HepG2 (cell line): ENCODE results near the gene MRPL20. TPM values are rescaled to one million over a fixed set of nuclear protein-coding genes. Genes with fewer than 3 reads are reported as not detected.

ENCODE experiments used
- CBX5 ChIP-seq: sonication (generic); formaldehyde crosslinking; IDR thresholded peaks from 2 replicates; pipeline ENCODE4 v1.4.0; 2020; ENCODE audit warnings: missing genetic modification reagents, borderline replicate concordance
- KMT2A ChIP-seq: sonication (generic); formaldehyde crosslinking; IDR thresholded peaks from 2 replicates; pipeline ENCODE4 v1.4.0; 2020; ENCODE audit warnings: missing genetic modification reagents
- RAD51 ChIP-seq: fragments of 450-650 bp; IDR thresholded peaks from 2 replicates; pipeline ENCODE4 v1.6.1; 2016; ENCODE audit warnings: borderline replicate concordance
- RBFOX2 ChIP-seq: fragments of 200-400 bp; formaldehyde crosslinking; IDR thresholded peaks from 2 replicates; pipeline ENCODE4 v1.6.1; 2017; ENCODE audit warnings: low read depth, mild to moderate bottlenecking, low read length
- ZNF672 ChIP-seq: sonication (generic); formaldehyde crosslinking; IDR thresholded peaks from 2 replicates; pipeline ENCODE4 v1.8.1; 2022; ENCODE audit warnings: missing genetic modification reagents
- polyA plus RNA-seq, 8 experiments: library from polyadenylated mRNA; depleted of rRNA in 3 of 8; stranded (reverse) in 7 of 8; unstranded in 1 of 8; fragments of >200 nt; fragmentation: Illumina TruSeq in 4 of 8; extraction: Trizol in 4 of 8; gene quantifications; 2 replicates each; pipeline versions ENCODE4 v1.2.1 to v1.2.3, GENCODE V29; 2011 to 2016; ENCODE audit warnings: low read depth in 4 of 8, missing spikeins in 1 of 8, mixed read lengths in 1 of 8; ENCODE audit not compliant: insufficient read depth in 1 of 8
- total RNA-seq, 5 experiments: library from RNA; depleted of rRNA; stranded (reverse); fragments of >200 nt; fragmentation: Illumina TruSeq; extraction: Trizol; gene quantifications; 2 replicates each; pipeline ENCODE4 v1.2.3, GENCODE V29; 2016; ENCODE audit warnings: low read depth in 1 of 5
- TF ChIP-seq, protein P1 (sequence below): sonication (generic); formaldehyde crosslinking; IDR thresholded peaks from 2 replicates; pipeline ENCODE4 v1.9.0; 2021; ENCODE audit warnings: missing genetic modification reagents, borderline replicate concordance
- TF ChIP-seq, protein P2 (sequence below): sonication (generic); formaldehyde crosslinking; IDR thresholded peaks from 2 replicates; pipeline ENCODE4 v1.4.0; 2020; ENCODE audit warnings: mild to moderate bottlenecking, missing genetic modification reagents
- TF ChIP-seq, protein P3 (sequence below): sonication (generic); formaldehyde crosslinking; conservative IDR thresholded peaks from 2 replicates; pipeline ENCODE4 v1.4.0; 2020; ENCODE audit warnings: missing genetic modification reagents
- TF ChIP-seq, protein P4 (sequence below): sonication (generic); formaldehyde crosslinking; conservative IDR thresholded peaks from 2 replicates; pipeline ENCODE4 v1.4.0; 2020; ENCODE audit warnings: missing genetic modification reagents
- TF ChIP-seq, protein P5 (sequence below): IDR thresholded peaks from 2 replicates; pipeline ENCODE4 v1.6.1; 2016; ENCODE audit warnings: low read depth, control low read depth
- TF ChIP-seq, protein P6 (sequence below), 2 experiments: sonication (generic) in 1 of 2; formaldehyde crosslinking in 1 of 2; IDR thresholded peaks; 2 replicates each; pipeline versions ENCODE4 v1.5.1 to v1.6.1; 2011 to 2020; ENCODE audit warnings: borderline replicate concordance in 1 of 2, low read depth in 1 of 2, low read length in 1 of 2, mild to moderate bottlenecking in 1 of 2, missing genetic modification reagents in 1 of 2, moderate library complexity in 1 of 2

The MRPL20 gene
- total and polyA plus RNA-seq, 2 of the 13 experiments (the other 11 are each of a cell fraction or from before 2014, with no cell fraction given) = 59.2 to 127 TPM

DNA sequence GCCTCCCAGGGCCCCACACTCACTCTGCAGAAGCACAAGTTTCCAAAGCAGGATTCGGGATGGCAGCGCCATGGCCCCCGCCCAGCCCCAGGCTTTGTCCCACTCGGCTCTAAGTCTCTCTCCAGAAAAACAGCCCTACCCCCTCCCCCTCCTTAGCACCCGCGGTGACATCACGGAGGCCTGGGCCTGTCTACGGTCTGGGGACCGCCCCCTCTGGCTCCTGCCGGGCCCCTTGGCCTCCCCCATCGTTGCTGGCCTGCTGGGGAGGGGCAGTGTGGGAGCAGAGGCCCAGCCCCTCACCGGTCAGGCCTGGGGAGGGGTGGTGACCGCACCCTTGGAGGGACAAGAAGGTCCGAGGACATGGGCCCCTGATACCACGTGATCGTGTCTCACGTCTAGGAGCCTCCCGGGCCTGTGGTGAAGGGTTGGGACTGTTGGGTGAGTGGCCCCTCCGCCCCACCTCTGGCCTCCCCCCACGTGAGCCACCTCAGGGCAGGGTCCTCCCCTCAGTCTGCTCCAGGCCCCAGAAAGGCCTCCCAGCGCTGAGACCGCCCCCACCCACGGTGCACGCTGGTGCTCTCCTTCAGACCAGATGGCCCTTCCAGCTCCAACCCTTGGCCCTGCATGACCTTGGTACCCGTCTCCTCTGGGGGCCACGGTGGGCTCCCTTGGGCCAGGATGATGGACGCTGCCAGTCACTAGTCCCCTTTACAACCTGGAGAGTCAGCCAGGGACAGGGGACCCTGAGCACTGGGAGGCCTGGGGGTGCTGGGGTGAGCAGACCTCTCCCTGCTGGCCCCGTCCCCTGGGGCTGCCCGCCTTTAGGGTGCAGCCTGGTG, 48.4 kb downstream of the MRPL20 start, which contains the start of gene MXRA8 (continued):
- TF ChIP-seq, protein P1, sequence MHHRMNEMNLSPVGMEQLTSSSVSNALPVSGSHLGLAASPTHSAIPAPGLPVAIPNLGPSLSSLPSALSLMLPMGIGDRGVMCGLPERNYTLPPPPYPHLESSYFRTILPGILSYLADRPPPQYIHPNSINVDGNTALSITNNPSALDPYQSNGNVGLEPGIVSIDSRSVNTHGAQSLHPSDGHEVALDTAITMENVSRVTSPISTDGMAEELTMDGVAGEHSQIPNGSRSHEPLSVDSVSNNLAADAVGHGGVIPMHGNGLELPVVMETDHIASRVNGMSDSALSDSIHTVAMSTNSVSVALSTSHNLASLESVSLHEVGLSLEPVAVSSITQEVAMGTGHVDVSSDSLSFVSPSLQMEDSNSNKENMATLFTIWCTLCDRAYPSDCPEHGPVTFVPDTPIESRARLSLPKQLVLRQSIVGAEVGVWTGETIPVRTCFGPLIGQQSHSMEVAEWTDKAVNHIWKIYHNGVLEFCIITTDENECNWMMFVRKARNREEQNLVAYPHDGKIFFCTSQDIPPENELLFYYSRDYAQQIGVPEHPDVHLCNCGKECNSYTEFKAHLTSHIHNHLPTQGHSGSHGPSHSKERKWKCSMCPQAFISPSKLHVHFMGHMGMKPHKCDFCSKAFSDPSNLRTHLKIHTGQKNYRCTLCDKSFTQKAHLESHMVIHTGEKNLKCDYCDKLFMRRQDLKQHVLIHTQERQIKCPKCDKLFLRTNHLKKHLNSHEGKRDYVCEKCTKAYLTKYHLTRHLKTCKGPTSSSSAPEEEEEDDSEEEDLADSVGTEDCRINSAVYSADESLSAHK (CRISPR knock-in tag) = no peak
- TF ChIP-seq, protein P2, sequence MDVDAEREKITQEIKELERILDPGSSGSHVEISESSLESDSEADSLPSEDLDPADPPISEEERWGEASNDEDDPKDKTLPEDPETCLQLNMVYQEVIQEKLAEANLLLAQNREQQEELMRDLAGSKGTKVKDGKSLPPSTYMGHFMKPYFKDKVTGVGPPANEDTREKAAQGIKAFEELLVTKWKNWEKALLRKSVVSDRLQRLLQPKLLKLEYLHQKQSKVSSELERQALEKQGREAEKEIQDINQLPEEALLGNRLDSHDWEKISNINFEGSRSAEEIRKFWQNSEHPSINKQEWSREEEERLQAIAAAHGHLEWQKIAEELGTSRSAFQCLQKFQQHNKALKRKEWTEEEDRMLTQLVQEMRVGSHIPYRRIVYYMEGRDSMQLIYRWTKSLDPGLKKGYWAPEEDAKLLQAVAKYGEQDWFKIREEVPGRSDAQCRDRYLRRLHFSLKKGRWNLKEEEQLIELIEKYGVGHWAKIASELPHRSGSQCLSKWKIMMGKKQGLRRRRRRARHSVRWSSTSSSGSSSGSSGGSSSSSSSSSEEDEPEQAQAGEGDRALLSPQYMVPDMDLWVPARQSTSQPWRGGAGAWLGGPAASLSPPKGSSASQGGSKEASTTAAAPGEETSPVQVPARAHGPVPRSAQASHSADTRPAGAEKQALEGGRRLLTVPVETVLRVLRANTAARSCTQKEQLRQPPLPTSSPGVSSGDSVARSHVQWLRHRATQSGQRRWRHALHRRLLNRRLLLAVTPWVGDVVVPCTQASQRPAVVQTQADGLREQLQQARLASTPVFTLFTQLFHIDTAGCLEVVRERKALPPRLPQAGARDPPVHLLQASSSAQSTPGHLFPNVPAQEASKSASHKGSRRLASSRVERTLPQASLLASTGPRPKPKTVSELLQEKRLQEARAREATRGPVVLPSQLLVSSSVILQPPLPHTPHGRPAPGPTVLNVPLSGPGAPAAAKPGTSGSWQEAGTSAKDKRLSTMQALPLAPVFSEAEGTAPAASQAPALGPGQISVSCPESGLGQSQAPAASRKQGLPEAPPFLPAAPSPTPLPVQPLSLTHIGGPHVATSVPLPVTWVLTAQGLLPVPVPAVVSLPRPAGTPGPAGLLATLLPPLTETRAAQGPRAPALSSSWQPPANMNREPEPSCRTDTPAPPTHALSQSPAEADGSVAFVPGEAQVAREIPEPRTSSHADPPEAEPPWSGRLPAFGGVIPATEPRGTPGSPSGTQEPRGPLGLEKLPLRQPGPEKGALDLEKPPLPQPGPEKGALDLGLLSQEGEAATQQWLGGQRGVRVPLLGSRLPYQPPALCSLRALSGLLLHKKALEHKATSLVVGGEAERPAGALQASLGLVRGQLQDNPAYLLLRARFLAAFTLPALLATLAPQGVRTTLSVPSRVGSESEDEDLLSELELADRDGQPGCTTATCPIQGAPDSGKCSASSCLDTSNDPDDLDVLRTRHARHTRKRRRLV (CRISPR knock-in tag) = 0 out of 2 replicates have a peak, but pooled peaks have one; percentile 31
- TF ChIP-seq, protein P3, sequence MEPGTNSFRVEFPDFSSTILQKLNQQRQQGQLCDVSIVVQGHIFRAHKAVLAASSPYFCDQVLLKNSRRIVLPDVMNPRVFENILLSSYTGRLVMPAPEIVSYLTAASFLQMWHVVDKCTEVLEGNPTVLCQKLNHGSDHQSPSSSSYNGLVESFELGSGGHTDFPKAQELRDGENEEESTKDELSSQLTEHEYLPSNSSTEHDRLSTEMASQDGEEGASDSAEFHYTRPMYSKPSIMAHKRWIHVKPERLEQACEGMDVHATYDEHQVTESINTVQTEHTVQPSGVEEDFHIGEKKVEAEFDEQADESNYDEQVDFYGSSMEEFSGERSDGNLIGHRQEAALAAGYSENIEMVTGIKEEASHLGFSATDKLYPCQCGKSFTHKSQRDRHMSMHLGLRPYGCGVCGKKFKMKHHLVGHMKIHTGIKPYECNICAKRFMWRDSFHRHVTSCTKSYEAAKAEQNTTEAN (CRISPR knock-in tag) = 0 out of 2 replicates have a peak, but pooled peaks have one; percentile 20
- TF ChIP-seq CBX5 (CRISPR knock-in tag) = 0 out of 2 replicates have a peak, but pooled peaks have one; percentile 59
- peak; percentile 72 for TF ChIP-seq RBFOX2
- TF ChIP-seq RAD51 = peak; percentile 84; the same call in 1 of the 2 replicates
- TF ChIP-seq ZNF672 (CRISPR knock-in tag) = no peak
- TF ChIP-seq, protein P4, sequence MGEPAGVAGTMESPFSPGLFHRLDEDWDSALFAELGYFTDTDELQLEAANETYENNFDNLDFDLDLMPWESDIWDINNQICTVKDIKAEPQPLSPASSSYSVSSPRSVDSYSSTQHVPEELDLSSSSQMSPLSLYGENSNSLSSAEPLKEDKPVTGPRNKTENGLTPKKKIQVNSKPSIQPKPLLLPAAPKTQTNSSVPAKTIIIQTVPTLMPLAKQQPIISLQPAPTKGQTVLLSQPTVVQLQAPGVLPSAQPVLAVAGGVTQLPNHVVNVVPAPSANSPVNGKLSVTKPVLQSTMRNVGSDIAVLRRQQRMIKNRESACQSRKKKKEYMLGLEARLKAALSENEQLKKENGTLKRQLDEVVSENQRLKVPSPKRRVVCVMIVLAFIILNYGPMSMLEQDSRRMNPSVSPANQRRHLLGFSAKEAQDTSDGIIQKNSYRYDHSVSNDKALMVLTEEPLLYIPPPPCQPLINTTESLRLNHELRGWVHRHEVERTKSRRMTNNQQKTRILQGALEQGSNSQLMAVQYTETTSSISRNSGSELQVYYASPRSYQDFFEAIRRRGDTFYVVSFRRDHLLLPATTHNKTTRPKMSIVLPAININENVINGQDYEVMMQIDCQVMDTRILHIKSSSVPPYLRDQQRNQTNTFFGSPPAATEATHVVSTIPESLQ = no peak
- TF ChIP-seq, protein P5, sequence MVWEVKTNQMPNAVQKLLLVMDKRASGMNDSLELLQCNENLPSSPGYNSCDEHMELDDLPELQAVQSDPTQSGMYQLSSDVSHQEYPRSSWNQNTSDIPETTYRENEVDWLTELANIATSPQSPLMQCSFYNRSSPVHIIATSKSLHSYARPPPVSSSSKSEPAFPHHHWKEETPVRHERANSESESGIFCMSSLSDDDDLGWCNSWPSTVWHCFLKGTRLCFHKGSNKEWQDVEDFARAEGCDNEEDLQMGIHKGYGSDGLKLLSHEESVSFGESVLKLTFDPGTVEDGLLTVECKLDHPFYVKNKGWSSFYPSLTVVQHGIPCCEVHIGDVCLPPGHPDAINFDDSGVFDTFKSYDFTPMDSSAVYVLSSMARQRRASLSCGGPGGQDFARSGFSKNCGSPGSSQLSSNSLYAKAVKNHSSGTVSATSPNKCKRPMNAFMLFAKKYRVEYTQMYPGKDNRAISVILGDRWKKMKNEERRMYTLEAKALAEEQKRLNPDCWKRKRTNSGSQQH (CRISPR knock-in tag) = 0 out of 2 replicates have a peak, but pooled peaks have one; percentile 56
- TF ChIP-seq, protein P6, sequence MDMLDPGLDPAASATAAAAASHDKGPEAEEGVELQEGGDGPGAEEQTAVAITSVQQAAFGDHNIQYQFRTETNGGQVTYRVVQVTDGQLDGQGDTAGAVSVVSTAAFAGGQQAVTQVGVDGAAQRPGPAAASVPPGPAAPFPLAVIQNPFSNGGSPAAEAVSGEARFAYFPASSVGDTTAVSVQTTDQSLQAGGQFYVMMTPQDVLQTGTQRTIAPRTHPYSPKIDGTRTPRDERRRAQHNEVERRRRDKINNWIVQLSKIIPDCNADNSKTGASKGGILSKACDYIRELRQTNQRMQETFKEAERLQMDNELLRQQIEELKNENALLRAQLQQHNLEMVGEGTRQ (IDR thresholded peaks at IDR 0.05; ENCODE audit: low read depth, low read length) = peak; percentile 72
- TF ChIP-seq, protein P6 (CRISPR knock-in tag; IDR thresholded peaks at IDR 0.05; ENCODE audit: borderline replicate concordance) = peak; percentile 75; the same call in 1 of the 2 replicates
- no peak for TF ChIP-seq KMT2A
